ENCODE results near the gene RNF145.
"Not testable (repeated sequence)": the region's sequence is repeated elsewhere in the genome, so short reads cannot be mapped to it uniquely, and the experiment has no call there.

Gene RNF145

GRCh38 chr5:159161361-159162214 is 47.8 kb downstream of the RNF145 start:
- no peak for DNase-seq

GRCh38 chr5:159158553-159159091 is 50.7 kb downstream of the RNF145 start:
- not testable (repeated sequence) for DNase-seq

GRCh38 chr5:159157552-159157951 is 51.8 kb downstream of the RNF145 start:
- no peak for DNase-seq

- peak; percentile 21 for DNase-seq
Observed at GRCh38 chr5:159156426-159157238, 52.7 kb downstream of the RNF145 start.

GRCh38 chr5:159155960-159156359 is 53.4 kb downstream of the RNF145 start:
- no peak for DNase-seq

GRCh38 chr5:159152876-159153275 is 56.5 kb downstream of the RNF145 start:
- no peak for DNase-seq

GRCh38 chr5:159149085-159149484 is 60.3 kb downstream of the RNF145 start:
- no peak for DNase-seq

GRCh38 chr5:159147976-159148375 is 61.4 kb downstream of the RNF145 start:
- no peak for DNase-seq

- no peak for DNase-seq
Observed at GRCh38 chr5:159146839-159147238, 62.5 kb downstream of the RNF145 start.

- not testable (repeated sequence) for DNase-seq
Observed at GRCh38 chr5:159145160-159145559, 64.2 kb downstream of the RNF145 start.

GRCh38 chr5:159139802-159140201 is 69.6 kb downstream of the RNF145 start:
- no peak for DNase-seq

GRCh38 chr5:159135896-159136531 is 73.3 kb downstream of the RNF145 start:
- no peak for DNase-seq

- DNase-seq, result peak; percentile 54
Observed at GRCh38 chr5:159133041-159133741, 76.2 kb downstream of the RNF145 start.

- no peak for DNase-seq
Observed at GRCh38 chr5:159132429-159133040, 76.8 kb downstream of the RNF145 start.

- DNase-seq, result no peak
Observed at GRCh38 chr5:159131951-159132350, 77.4 kb downstream of the RNF145 start.

GRCh38 chr5:159130871-159131270 is 78.5 kb downstream of the RNF145 start:
- DNase-seq, result no peak

- no peak for DNase-seq
Observed at GRCh38 chr5:159128070-159128541, 81.2 kb downstream of the RNF145 start.

- DNase-seq, result no peak
Observed at GRCh38 chr5:159123700-159124099, 85.7 kb downstream of the RNF145 start.

GRCh38 chr5:159123189-159123588 is 86.2 kb downstream of the RNF145 start:
- DNase-seq, result no peak

- no peak for DNase-seq
Observed at GRCh38 chr5:159121061-159121460, 88.3 kb downstream of the RNF145 start.

- no peak for DNase-seq
Observed at GRCh38 chr5:159120446-159120845, 88.9 kb downstream of the RNF145 start.
